Stimulated activated effector memory CD8-positive, alpha-beta T cell treated with anti-CD3 and anti-CD28 coated beads, Interleukin-12 subunit alpha, Interleukin-12 subunit beta, amount 100 ng/mL, for 72 hours (primary cell): ENCODE measurements around the gene ARHGDIA.

Experiments
- ATAC-seq: fragments of 150-1000 bp; cut with Tn5 transposase; 2 replicates; pipeline ENCODE4 v1.10.0; 2021
- DNase-seq, 2 donors: peaks; one replicate each; pipeline ENCODE4 v3.0.0; 2021 to 2022; ENCODE audit warnings: low spot score in 2 of 2
- H3K27ac Mint-ChIP-seq: one replicate; pipeline ENCODE4 v1.8.0; 2022; ENCODE audit warnings: mild to moderate bottlenecking, mixed read lengths
- H3K36me3 Mint-ChIP-seq: one replicate; pipeline ENCODE4 v1.8.0; 2022; ENCODE audit warnings: mild to moderate bottlenecking, mixed read lengths
- H3K4me1 Mint-ChIP-seq: one replicate; pipeline ENCODE4 v1.8.0; 2022; ENCODE audit warnings: mixed read lengths
- H3K4me3 Mint-ChIP-seq: one replicate; pipeline ENCODE4 v1.8.0; 2022; ENCODE audit warnings: mild to moderate bottlenecking, mixed read lengths
- H3K9me3 Mint-ChIP-seq: one replicate; pipeline ENCODE4 v1.8.0; 2022; ENCODE audit warnings: mixed read lengths

ARHGDIA gene

GRCh38 chr17:81901167-81902022 lies 30.3 kb upstream of the ARHGDIA start:
- H3K4me3 Mint-ChIP-seq: no peak overlapping the region
- DNase-seq (no peak), ATAC-seq (peak; percentile 27)
- peaks cover 10% of the 10 kb centered on the region for H3K4me1 Mint-ChIP-seq
- no peaks in the 10 kb centered on the region for H3K9me3 Mint-ChIP-seq
- peaks cover 49% of the 10 kb centered on the region for H3K36me3 Mint-ChIP-seq
- peak overlapping the region; percentile 34 for H3K27ac Mint-ChIP-seq

GRCh38 chr17:81900181-81900820 lies 29.2 kb upstream of the ARHGDIA start:
- DNase-seq (no peak), ATAC-seq (no peak)
- Mint-ChIP-seq H3K4me1 (peaks cover 10% of the 10 kb centered on the region), H3K27ac (no peak overlapping the region), H3K36me3 (peaks cover 60% of the 10 kb centered on the region), H3K4me3 (no peak overlapping the region), H3K9me3 (no peaks in the 10 kb centered on the region)

GRCh38 chr17:81899514-81900166 lies 28.5 kb upstream of the ARHGDIA start:
- H3K4me1 Mint-ChIP-seq: peaks cover 10% of the 10 kb centered on the region
- H3K9me3 Mint-ChIP-seq: no peaks in the 10 kb centered on the region
- H3K36me3 Mint-ChIP-seq: peaks cover 67% of the 10 kb centered on the region
- ATAC-seq (no peak), DNase-seq (no peak)
- H3K4me3 Mint-ChIP-seq: no peak overlapping the region
- no peak overlapping the region for H3K27ac Mint-ChIP-seq

GRCh38 chr17:81898885-81899284 lies 27.7 kb upstream of the ARHGDIA start:
- no peaks in the 10 kb centered on the region for H3K9me3 Mint-ChIP-seq

GRCh38 chr17:81898029-81898866 lies 27.1 kb upstream of the ARHGDIA start:
- ATAC-seq (no peak), DNase-seq (no peak)

More at GRCh38 chr17:81898885-81899284, 27.7 kb upstream of the ARHGDIA start:
- Mint-ChIP-seq H3K4me1 (peaks cover 10% of the 10 kb centered on the region), H3K4me3 (no peak overlapping the region), H3K27ac (no peak overlapping the region), H3K36me3 (peaks cover 70% of the 10 kb centered on the region)
- DNase-seq (no peak), ATAC-seq (no peak)

GRCh38 chr17:81895400-81895799 lies 24.3 kb upstream of the ARHGDIA start:
- Mint-ChIP-seq H3K4me3 (no peak overlapping the region), H3K27ac (no peak overlapping the region), H3K4me1 (peaks cover 4% of the 10 kb centered on the region), H3K36me3 (peaks cover 87% of the 10 kb centered on the region), H3K9me3 (no peaks in the 10 kb centered on the region)
- ATAC-seq: no peak
- no peak for DNase-seq

More at GRCh38 chr17:81898029-81898866, 27.1 kb upstream of the ARHGDIA start:
- H3K4me3 Mint-ChIP-seq: no peak overlapping the region
- H3K9me3 Mint-ChIP-seq: no peaks in the 10 kb centered on the region
- H3K4me1 Mint-ChIP-seq: peaks cover 10% of the 10 kb centered on the region
- peaks cover 72% of the 10 kb centered on the region for H3K36me3 Mint-ChIP-seq
- no peak overlapping the region for H3K27ac Mint-ChIP-seq

- ATAC-seq: peak; percentile 27
Measured at GRCh38 chr17:81891303-81891552, 20.1 kb upstream of the ARHGDIA start.

GRCh38 chr17:81890447-81891302 lies 19.5 kb upstream of the ARHGDIA start:
- peak overlapping the region; percentile 82 for H3K4me3 Mint-ChIP-seq
- ATAC-seq (peak; percentile 3), DNase-seq (no peak)
- H3K36me3 Mint-ChIP-seq: peaks cover 90% of the 10 kb centered on the region
- no peaks in the 10 kb centered on the region for H3K9me3 Mint-ChIP-seq
- peaks cover 29% of the 10 kb centered on the region for H3K4me1 Mint-ChIP-seq
- peak overlapping the region; percentile 96 for H3K27ac Mint-ChIP-seq

More at GRCh38 chr17:81891303-81891552, 20.1 kb upstream of the ARHGDIA start:
- H3K4me3 Mint-ChIP-seq: peak overlapping the region; percentile 82
- peaks cover 90% of the 10 kb centered on the region for H3K36me3 Mint-ChIP-seq
- no peaks in the 10 kb centered on the region for H3K9me3 Mint-ChIP-seq
- peaks cover 25% of the 10 kb centered on the region for H3K4me1 Mint-ChIP-seq
- DNase-seq: no peak
- peak overlapping the region; percentile 96 for H3K27ac Mint-ChIP-seq

- ATAC-seq: no peak
- Mint-ChIP-seq H3K4me3 (peak overlapping the region; percentile 82), H3K27ac (peak overlapping the region; percentile 79), H3K4me1 (peaks cover 33% of the 10 kb centered on the region), H3K9me3 (no peaks in the 10 kb centered on the region), H3K36me3 (peaks cover 90% of the 10 kb centered on the region)
- no peak for DNase-seq
Measured at GRCh38 chr17:81889602-81890001, 18.5 kb upstream of the ARHGDIA start.

- ATAC-seq: no peak
- Mint-ChIP-seq H3K4me3 (peak overlapping the region; percentile 82), H3K36me3 (peaks cover 90% of the 10 kb centered on the region), H3K27ac (peak overlapping the region; percentile 79), H3K9me3 (no peaks in the 10 kb centered on the region), H3K4me1 (peaks cover 33% of the 10 kb centered on the region)
- DNase-seq: no peak
Measured at GRCh38 chr17:81888988-81889595, 18.0 kb upstream of the ARHGDIA start.

- ATAC-seq (no peak), DNase-seq (no peak)
- Mint-ChIP-seq H3K36me3 (peaks cover 90% of the 10 kb centered on the region), H3K27ac (peak overlapping the region; percentile 79), H3K4me1 (peaks cover 33% of the 10 kb centered on the region), H3K4me3 (peak overlapping the region; percentile 82), H3K9me3 (no peaks in the 10 kb centered on the region)
Measured at GRCh38 chr17:81888105-81888987, 17.2 kb upstream of the ARHGDIA start.

- peak; percentile 9 for ATAC-seq
- H3K27ac Mint-ChIP-seq: peak overlapping the region; percentile 73
- H3K36me3 Mint-ChIP-seq: peaks cover 100% of the 10 kb centered on the region
- H3K4me1 Mint-ChIP-seq: peaks cover 29% of the 10 kb centered on the region
- H3K4me3 Mint-ChIP-seq: no peak overlapping the region
- H3K9me3 Mint-ChIP-seq: no peaks in the 10 kb centered on the region
- no peak for DNase-seq
Measured at GRCh38 chr17:81885869-81886548, 14.9 kb upstream of the ARHGDIA start.

- peaks cover 100% of the 10 kb centered on the region for H3K36me3 Mint-ChIP-seq
- H3K9me3 Mint-ChIP-seq: no peaks in the 10 kb centered on the region
- DNase-seq (no peak), ATAC-seq (peak; percentile 33)
- H3K27ac Mint-ChIP-seq: peak overlapping the region; percentile 73
- peaks cover 29% of the 10 kb centered on the region for H3K4me1 Mint-ChIP-seq
- no peak overlapping the region for H3K4me3 Mint-ChIP-seq
Measured at GRCh38 chr17:81885454-81885853, 14.3 kb upstream of the ARHGDIA start.
